Nephron progenitor cell (in vitro differentiated cells): Measurements from ENCODE around the gene ABCC11.
A peak's percentile ranks its signal among the peaks of the same experiment; 100 is the strongest.

Experiments
- DNase-seq: peaks from one replicate; pipeline ENCODE4 v3.0.0; 2021
- H3K27ac Mint-ChIP-seq: 2 replicates; pipeline ENCODE4 v1.8.0; 2021; ENCODE audit warnings: mild to moderate bottlenecking, moderate library complexity, mixed read lengths
- H3K27me3 Mint-ChIP-seq: 2 replicates; pipeline ENCODE4 v1.8.0; 2021; ENCODE audit warnings: mild to moderate bottlenecking, low read depth, mixed read lengths; ENCODE audit not compliant: poor library complexity
- H3K36me3 Mint-ChIP-seq: 2 replicates; pipeline ENCODE4 v1.8.0; 2021; ENCODE audit warnings: low read depth, mixed read lengths
- H3K4me1 Mint-ChIP-seq: 2 replicates; pipeline ENCODE4 v1.8.0; 2021; ENCODE audit warnings: mixed read lengths
- H3K4me3 Mint-ChIP-seq: 2 replicates; pipeline ENCODE4 v1.8.0; 2021; ENCODE audit warnings: mild to moderate bottlenecking, moderate library complexity, mixed read lengths
- H3K9me3 Mint-ChIP-seq: 2 replicates; pipeline ENCODE4 v1.8.0; 2021; ENCODE audit warnings: mild to moderate bottlenecking, moderate library complexity, mixed read lengths
- TF ChIP-seq, protein P1 (sequence below): fragments of 200-600 bp; sonication (generic); IDR thresholded peaks from 2 replicates; pipeline ENCODE4 v1.5.0; 2021; ENCODE audit warnings: antibody characterized with exemption

Gene ABCC11

DNA sequence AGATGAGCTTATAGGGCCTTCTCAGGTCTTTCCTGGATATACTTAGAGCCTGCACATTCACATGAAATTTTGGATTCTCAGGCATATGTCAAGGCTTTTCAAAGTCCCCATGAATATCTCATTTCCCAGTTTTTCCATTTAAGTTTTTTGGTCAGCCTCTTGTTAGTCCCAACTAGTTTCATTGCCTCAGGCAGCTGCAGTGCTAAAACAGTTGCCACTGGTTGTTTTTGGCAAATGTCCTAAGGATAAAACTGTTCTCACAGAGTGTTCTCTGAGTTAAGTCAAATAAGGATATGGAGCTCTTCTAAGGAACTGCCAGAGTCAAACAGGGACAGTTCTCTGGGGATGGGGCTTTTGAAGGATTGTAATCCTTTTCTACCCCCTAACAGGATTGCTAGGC, 39.9 kb upstream of the ABCC11 start:
- Mint-ChIP-seq H3K36me3 (peaks cover 91% of the 10 kb centered on the region), H3K4me3 (no peak overlapping the region), H3K9me3 (peaks cover 36% of the 10 kb centered on the region), H3K27ac (no peak overlapping the region), H3K4me1 (peaks cover 7% of the 10 kb centered on the region), H3K27me3 (peaks cover 3% of the 10 kb centered on the region)
- DNase-seq, result no peak
- TF ChIP-seq, protein P1, sequence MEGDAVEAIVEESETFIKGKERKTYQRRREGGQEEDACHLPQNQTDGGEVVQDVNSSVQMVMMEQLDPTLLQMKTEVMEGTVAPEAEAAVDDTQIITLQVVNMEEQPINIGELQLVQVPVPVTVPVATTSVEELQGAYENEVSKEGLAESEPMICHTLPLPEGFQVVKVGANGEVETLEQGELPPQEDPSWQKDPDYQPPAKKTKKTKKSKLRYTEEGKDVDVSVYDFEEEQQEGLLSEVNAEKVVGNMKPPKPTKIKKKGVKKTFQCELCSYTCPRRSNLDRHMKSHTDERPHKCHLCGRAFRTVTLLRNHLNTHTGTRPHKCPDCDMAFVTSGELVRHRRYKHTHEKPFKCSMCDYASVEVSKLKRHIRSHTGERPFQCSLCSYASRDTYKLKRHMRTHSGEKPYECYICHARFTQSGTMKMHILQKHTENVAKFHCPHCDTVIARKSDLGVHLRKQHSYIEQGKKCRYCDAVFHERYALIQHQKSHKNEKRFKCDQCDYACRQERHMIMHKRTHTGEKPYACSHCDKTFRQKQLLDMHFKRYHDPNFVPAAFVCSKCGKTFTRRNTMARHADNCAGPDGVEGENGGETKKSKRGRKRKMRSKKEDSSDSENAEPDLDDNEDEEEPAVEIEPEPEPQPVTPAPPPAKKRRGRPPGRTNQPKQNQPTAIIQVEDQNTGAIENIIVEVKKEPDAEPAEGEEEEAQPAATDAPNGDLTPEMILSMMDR, result no peak

DNA sequence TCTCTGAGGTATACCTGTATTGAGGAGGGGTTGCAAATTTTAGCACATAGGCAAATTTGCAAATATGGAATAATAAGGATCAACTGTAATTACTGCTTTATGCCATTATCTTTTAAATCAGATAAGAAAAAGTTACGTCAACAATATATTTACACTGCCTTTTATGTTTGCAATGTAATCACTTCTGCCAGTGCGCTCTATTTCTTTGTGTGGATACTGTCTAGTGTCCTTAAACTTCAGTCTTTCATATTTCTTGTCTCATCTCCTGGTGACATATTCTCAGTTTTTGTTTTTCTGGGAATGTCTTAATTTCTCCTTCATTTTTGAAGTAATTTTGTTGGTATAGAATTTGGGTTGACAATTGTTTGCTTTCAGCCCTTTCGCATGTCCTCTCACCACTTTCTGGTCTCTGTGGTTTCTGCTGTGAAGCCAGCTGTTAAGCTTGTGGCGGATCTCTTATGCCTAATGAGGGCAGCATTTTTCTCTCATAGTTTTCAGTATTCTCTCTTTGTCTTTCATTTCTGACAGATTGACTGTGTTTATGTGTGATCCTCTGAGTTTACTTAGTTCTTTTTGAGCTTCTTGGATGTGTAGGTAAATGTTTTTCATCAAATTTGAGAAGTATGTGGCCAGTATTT, 37.6 kb upstream of the ABCC11 start:
- Mint-ChIP-seq H3K4me3 (no peak overlapping the region), H3K27ac (no peak overlapping the region), H3K27me3 (peaks cover 3% of the 10 kb centered on the region), H3K4me1 (peaks cover under 1% of the 10 kb centered on the region), H3K36me3 (peaks cover 69% of the 10 kb centered on the region), H3K9me3 (peaks cover 36% of the 10 kb centered on the region)
- TF ChIP-seq, protein P1, result no peak
- DNase-seq, result no peak

DNA sequence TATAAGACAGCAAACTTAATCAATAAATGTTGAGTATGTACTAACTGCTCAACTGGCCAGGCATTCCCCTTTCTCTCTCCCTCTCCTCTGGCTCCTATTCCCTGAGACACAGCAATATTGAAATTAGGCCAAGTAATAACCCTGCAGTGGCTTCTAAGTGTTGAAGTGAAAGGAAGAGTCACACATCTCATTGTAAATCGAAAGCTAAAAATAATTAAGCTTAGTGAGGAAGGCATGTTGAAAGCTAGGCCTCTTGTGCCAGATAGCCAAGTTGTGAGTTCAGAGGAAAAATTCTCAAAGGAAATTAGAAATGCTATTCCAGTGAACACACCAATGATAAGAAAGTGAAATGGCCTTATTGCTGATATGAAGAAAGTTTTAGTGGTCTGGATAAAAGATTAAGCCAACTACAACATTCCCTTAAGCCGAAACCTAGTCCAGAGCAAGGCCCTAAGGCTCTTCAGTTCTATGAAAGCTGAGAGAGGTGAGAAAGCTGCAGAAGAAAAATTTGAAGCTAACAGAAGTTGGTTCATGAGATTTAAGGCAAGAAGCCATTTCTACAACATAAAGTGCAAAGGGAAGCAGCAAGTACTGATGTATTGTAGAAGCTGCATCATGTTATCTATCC, 35.4 kb upstream of the ABCC11 start:
- H3K9me3 Mint-ChIP-seq, result peaks cover 34% of the 10 kb centered on the region
- H3K4me3 Mint-ChIP-seq, result no peak overlapping the region
- TF ChIP-seq, protein P1, result no peak
- peaks cover 3% of the 10 kb centered on the region for H3K27me3 Mint-ChIP-seq
- peaks cover 17% of the 10 kb centered on the region for H3K4me1 Mint-ChIP-seq
- DNase-seq, result no peak
- peaks cover 58% of the 10 kb centered on the region for H3K36me3 Mint-ChIP-seq
- H3K27ac Mint-ChIP-seq, result no peak overlapping the region

DNA sequence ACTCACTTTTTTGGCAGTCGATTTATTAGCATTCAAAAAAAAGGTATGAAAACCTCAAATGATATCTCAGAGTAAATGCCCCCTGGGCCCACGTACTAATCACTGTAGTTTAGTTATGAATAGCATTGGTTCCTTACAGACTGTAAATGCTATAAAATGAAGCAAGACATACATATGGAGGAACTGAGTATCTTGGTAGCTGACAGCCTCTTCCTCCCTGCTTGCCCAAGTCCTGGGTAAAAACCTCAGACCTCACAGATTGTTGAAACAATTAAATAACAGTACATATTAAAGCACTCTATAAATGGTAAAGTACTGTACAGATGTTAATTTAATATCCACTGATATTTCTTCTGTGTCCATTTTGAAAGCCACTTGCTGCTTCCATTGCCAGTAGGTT, 33.2 kb upstream of the ABCC11 start:
- no peak for DNase-seq

DNA sequence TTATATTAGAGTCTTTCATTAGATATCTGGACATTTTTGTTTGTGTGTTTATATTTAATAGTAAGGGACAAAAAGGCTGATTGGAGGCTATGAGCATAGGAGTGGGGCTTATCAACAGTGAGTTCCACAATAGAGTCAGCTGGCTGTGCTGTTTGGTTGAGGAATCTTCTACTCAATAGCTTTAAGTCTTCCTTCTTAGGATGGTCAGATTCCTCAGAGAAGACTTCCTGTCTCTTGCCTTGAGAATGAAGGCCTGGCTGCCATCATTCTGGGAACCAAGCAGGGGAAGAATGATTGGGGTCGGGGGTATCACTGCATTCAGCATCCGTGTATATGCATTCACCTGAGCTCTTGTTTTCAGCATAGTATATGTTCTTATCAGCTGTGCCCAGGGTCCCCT, 31.9 kb upstream of the ABCC11 start:
- H3K27ac Mint-ChIP-seq, result peak overlapping the region; percentile 67
- DNase-seq, result no peak
- H3K4me3 Mint-ChIP-seq, result no peak overlapping the region
- H3K4me1 Mint-ChIP-seq, result peaks cover 24% of the 10 kb centered on the region
- H3K27me3 Mint-ChIP-seq, result no peaks in the 10 kb centered on the region
- peaks cover 4% of the 10 kb centered on the region for H3K9me3 Mint-ChIP-seq
- TF ChIP-seq, protein P1, result no peak
- H3K36me3 Mint-ChIP-seq, result peaks cover 33% of the 10 kb centered on the region

More for the DNA sequence above, 33.2 kb upstream of the ABCC11 start:
- Mint-ChIP-seq H3K4me3 (no peak overlapping the region), H3K27ac (no peak overlapping the region), H3K4me1 (peaks cover 24% of the 10 kb centered on the region), H3K36me3 (peaks cover 47% of the 10 kb centered on the region), H3K27me3 (no peaks in the 10 kb centered on the region), H3K9me3 (peaks cover 12% of the 10 kb centered on the region)
- TF ChIP-seq, protein P1, result no peak

DNA sequence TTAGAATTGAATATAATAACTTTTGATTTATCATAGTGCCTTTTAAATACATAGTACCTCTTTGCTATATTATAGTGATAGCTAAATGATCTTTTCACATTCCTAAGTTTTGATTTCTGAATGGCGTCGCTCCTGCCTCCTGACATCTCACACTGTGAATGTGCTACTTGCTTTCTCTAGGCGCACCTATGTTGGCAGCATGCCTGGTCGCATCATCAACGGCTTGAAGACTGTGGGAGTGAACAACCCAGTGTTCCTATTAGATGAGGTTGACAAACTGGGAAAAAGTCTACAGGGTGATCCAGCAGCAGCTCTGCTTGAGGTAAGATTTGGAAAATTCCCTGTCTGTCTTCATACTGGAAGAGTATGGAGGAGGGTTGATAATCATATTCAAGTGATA, 29.8 kb upstream of the ABCC11 start:
- no peak overlapping the region for H3K4me3 Mint-ChIP-seq
- peaks cover 24% of the 10 kb centered on the region for H3K4me1 Mint-ChIP-seq
- H3K9me3 Mint-ChIP-seq, result no peaks in the 10 kb centered on the region
- DNase-seq, result no peak
- no peaks in the 10 kb centered on the region for H3K27me3 Mint-ChIP-seq
- TF ChIP-seq, protein P1, result no peak
- H3K27ac Mint-ChIP-seq, result no peak overlapping the region
- H3K36me3 Mint-ChIP-seq, result peaks cover 19% of the 10 kb centered on the region
